ENCODE results near the gene ZNF593OS.

The ZNF593OS gene

DNA sequence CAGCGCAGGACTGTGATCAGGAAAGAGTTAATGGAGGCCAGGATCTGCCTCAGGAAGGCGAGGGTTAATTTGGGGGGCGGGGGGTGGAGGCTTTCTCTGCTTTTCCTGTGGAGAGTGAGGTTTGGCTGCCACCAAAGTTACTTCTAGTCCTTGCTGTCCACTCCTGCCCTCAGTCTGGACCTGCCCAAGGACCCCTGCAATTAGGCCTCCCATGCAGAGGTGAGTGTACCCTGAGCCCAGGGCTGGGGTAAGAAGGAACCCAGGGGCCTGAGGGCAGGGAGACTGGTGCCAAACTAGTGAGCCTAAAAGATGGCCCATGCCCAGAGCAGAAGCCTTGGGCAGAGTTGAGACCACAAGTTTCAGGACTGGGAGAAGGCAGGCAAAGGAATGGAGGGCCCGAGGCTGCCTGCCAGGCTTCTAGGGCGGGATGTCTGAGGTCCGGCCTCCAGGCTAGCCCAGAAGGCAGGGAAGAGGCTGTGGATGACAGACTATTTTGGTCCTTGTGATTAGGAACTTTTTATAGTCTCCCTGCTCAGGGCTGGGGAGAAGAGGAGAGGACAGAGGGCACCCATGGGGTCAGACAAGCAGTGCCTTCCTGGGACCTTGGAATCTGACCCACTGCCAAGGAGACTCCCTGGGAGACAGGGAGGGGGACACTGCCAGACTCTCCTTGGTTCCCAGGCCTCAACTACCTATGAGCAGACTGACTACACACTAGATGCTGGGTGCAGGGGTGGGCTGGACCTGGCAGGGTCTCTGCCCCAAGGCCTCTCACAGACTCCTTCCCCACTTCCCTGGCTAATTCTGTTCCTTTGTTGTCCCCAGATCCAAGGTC lies 12.5 kb downstream of the ZNF593OS start, which contains the start of gene FAM110D:
TSS of gene FAM110D (plus strand) at position 172 of the 835 bp plus-strand sequence. CDS start 2,213 bp downstream, outside the sequence.
- no peak for DNase-seq

DNA sequence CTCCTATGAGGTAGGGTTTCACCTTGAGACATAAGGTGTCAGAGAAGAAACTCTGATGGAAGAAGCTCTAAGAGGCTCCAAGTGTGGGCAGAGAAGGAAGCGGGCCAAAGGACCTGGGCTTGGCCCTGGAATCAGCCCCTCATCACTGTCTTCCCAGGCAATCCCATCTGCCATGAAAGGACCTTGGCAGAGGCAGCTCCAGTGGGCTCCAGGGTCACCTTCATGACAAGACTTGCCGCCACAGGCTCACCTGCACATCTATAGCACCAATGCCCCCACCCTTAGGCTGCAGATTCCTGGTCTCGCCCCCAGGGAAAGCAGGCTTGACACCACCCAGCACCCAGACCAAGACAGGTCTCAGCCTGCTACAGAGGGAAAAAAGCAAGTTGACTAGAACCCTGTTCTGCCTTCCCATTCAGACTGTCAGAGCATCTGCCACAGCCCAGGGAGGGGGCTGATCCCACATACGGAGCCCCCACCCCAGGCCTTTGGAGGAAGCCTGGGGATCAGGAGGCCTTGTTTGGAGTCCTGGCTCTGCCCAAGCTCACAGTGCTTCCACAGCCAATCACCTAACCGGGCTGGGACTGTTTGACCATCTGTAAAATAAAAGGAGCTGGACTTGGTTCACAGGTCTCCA lies 13.2 kb downstream of the ZNF593OS start:
- no peak for DNase-seq

DNA sequence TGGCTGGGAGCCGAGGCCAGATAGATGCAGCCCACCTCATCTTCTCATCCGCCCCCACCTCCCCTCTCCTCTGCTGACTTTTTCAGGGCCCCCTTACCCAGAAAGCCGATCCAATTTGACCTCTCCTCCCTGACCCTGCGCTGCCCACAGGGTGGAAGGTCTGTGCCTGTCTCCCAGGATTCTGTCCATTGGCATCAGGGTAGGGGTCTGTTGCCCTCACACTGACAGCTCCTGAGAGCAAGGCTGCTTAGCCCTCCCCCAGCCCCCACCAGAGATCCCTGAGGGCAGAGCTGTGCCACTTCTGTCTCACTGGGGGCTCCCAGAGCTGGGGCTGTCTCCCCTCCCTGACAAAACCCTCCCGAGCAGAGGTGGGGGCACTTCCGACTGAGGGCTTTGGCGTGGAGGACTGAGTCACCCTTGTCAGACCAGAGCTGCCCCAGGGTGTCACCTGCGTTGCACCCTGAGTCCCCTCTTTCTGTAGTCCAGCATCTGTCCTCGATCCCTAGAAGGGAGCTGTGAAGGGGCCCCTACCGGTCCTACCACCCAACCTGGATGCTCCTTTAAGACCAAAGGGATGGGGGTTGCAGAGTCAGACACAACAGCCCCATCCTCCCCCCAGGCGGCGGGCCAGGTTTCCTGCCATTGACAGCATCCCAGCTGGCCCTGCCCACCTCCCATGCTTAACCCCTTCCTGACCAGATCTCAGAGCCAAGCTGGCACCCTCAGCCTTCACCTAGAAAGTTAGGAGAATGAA lies 15.2 kb downstream of the ZNF593OS start:
- no peak for DNase-seq

DNA sequence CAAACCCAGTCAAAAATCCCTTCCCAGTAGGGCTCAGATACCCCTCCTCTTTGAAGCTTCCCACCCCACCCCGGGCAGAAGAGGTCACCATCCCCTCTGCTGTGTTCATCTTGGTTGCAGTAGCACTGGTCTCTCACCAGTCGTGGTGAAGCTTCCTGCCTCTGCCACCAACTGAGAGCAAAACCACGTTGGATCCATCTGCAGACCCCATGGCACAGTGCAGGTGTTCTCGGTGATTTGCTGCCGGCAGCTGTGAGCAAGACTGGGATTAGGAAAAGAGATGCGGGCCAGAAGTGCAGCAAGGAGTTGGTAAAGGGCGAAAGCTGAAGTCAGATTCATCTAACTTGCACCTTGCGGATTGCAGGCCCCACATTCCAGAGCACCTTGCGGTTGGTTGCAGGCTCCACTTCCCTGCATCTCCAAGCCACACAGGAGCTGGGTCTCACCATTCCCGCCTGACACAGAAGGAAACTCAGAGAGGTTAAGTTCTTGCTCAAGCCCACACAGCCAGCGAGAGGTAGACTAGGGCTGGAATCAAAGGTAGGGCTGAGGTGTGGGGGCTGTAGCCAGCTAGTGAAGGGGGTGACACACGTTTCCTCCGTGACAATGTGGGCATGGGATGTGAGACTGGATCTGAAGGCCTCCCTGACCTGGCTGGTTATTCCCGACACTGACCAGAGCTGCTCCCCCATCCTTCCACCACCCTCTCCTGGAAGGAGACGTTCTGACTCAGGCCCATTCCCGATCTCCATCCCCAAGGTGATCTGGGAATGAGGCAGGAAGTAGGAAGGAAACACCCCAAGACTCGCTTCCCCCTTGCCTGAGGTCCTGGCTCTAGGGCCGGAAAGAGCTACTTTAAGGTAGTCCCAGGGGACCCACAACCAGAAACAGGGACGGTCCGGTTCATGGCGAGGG lies 16.0 kb downstream of the ZNF593OS start:
- no peak for DNase-seq

DNA sequence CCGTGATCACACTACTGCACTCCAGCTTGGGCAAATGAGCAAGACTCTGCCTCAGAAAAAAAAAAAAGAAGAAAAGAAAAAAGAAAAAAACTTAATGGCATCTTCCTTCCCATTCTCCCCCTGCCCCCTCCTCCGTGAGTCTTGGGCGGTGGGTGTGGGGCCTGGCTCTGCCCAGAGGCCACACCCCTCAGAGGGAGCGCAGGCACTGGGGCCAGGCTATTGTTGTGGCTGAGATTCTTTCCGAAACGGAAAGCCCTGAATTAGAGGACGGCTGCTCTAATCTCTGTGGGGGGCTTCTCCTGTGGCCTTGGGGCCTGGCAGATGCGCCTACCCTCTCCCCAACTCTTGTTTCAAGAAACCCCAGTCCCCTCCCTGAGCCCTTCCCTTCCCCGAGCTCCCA lies 16.9 kb downstream of the ZNF593OS start:
- no peak for DNase-seq

DNA sequence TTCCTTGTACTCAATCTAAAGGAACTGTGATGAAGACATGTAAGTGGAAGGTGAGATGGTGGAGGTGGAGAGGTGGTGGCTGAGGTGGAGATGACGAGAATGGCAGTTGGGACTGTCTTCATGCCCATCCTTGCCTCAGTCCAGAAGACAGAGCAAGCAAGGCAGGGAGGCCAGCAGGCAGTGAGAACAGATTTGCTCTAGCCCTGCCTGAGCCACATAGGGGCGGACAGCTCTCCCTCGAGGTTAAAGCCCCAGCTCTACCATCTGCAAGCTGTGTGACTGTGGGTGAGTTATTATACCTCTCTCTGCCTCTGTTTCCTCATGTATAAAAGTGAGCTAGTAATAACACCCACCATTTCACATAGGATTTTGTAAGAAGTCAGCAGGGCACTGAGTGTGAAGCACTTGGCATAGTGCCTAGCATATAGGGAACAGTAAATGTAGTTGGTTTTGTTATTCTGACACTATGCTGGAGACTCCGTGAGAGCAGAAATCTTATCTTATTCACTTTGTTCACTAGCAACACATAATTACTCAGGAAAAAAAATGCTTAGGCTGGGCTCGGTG lies 17.6 kb downstream of the ZNF593OS start:
- DNase-seq, result no peak

DNA sequence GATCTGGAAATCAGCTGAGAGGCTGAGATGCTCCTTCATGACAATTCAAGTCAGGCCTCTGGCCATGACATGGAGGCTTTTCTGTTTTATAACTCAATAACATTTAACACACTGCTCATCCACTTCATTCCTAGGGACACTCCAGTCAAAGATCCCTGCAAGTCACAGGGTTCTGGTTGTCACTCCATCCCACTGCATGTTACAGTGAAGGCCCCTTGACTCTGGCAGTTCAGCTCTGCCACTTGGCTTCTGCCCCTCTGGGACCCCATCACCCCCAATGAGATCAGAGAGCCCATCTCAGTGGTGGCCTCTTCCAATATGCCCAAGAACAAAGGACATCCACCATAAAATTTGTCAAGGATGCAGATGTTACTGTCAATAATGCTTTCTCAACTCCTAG lies 22.7 kb downstream of the ZNF593OS start:
- DNase-seq, result no peak

DNA sequence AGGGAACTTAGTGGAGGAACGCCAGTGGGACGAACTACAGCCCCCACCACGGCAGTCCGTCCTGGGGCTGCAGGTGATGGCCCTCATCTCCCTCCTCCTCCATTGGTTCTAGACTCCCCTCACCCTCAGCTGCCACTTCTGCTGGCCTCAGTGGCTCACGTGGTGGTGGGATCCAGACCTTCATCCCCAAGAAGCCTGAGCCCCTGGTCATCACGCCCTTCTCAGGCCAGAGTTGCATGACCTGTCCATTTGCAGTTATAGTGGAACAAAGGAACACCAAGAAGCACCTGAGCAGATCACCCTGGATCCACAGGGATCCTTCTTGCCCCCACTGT lies 25.7 kb downstream of the ZNF593OS start:
- DNase-seq, result no peak

DNA sequence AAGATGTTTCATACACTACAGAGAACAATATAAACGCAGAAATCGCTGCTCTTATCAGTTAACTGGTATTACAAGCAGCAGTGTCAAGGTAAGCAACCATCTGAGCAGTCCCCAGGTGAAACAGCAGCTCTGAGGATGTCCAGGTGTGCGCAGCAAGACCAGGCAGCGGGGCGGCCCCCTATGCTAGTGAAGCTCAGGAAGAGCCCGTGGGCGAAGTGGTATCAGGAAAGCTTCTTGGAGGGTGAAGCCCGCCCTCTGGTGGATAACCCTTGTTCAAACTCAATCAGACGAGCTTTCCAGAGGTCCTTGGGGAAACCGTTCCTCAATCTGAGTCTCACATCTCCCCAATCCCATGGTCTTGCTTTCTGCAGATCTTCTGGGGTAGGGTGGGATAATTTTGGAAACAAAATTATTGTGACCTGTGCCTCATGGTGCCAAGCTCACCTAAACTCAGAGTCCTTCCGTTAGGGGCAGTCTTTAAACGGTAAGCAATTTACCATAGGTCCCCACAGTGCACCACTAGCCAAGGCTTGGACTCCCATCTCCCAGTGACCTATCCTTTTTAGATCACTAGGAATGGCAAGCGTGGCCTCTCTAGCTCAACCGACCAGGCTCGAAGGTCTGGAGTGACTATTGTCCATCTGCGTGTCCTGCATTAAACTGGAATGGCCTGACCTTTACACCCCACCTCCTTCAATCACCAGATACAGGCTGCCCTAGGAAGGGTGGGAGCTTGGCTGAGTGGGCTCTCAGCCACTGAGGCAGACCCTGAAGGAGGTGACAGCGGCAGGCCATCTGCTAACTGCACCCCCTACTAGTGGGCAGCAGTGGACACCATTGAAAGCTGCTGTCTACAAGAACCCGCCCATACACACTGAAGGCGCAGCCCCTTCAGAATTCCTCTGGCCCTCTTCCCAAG lies 26.3 kb downstream of the ZNF593OS start:
- peak; percentile 68 to 71 for DNase-seq

DNA sequence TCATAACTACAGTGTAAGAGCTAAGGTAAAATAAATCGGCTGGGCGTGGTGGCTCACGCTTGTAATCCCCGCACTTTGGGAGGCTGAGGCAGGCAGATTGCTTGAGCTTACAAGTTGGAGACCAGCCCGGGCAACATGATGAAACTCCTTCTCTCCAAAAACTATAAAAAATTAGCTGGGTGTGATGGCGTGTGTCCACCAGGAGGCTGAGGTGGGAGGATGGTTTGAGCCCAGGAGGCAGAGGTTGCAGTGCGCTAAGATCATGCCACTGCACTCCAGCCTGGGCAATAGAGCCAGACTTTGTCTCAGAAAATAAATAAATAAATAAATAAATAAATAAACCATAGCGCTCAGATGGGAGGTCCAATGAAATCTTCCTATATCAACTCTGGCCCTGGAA lies 29.5 kb downstream of the ZNF593OS start:
- no peak for DNase-seq

DNA sequence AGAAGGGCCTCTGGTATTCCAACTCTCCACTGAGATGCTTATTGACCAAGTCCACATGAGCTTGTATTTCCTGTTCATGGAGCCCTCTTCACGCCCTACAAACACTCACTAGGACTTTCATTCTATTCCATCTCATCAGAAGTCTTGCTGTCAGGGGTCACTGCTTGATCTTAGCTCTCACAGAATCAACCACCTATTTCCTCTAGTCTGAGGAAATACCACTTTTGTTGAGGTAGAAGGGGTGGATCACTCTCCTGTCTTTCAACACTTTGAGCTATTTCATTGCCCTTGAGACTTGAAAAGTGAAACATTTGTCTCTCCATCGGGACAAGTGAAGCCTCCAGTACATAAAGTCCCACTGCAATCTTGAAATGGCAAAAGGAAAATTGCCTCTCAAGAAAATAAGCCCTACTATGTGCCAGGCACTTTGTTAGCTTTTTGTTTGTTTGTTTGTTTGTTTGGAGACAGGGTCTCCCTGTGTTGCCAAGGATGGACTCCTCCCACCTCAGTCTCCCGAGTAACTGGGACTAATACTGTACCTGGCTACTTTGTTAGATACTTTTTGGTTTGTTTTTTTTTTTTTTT lies 32.6 kb downstream of the ZNF593OS start:
- DNase-seq, result no peak

DNA sequence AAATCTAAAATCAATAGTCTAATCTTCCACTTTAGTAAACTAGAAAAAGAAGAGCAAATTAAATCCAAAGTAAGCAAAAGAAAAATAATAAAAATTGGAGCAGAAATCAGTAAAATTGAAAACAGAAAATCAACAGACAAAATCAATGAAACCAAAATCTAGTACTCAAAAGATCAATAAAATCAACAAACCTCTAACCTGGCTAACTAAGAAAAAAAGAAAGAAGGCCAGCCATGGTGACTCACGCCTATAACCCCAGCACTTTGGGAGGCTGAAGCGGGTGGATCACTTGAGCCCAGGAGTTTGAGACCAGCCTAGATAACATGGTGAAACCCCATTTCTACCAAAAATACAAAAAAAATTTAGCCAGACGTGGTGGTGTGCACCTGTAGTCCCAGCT lies 37.2 kb downstream of the ZNF593OS start:
- no peak for DNase-seq

DNA sequence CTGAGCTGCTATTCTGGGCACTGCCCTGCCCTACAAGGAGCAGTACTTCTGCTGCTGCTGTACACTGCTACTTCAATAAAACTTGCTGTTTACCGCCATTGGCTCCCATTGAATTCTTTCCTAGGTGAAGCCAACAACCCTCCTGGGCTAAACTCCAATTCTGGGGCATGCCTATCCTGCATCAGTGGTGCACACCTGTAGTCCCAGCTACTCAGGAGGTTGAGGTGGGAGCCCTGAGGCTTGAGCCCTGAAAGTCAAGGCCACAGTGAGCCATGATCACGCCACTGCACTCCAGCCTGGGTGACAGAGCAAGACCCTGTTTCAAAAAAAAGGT lies 38.8 kb downstream of the ZNF593OS start:
- no peak for DNase-seq

DNA sequence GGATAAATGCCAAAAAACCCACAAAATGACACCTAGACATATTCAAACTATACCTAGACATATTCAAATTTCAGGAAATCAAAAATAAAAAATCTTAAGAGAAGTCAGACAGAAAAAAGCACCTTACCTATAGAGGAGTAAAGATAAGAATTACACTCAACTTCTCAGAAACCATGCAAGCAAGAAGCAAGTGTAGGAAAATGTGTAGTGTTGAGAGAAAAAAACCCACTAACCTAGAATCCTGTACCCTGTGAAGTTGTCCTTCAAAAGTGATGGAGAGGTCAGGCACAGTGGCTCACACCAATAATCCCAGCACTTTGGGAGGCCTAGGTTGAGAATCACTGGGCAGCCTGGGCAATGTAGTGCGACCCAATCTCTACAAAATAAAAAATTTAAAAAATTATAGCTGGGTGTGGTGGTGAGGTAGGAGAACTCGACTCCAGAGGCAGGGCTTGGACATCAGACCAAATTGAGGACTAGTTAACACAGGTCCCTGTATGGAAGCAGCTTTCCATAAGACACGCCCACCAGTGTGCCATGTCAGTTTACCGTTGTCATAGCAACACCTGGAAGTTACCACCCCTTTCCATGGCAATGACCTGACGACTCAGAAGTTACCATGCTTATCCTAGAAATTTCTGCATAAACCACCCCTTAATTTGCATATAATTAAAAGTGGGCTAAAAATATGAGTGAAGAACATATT lies 39.4 kb downstream of the ZNF593OS start:
- no peak for DNase-seq

DNA sequence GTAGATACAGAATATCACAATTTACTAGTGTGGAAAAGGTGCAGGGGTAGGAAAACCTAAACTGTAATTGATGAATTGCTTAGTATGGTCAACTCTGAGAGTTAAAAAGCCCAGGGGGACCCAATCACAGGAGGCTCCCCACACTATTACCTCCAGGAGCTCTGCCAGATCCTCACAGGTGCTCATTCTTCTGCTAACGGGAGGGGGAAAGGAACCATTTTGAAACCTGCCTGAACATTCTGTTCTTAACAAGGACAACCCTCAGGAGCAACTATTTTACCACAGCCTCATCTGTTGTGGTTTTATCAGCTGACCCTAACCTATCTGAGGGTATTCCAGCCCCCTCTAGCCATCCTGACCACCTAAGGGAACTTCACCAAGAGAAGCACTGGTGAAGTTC lies 40.9 kb downstream of the ZNF593OS start:
- no peak for DNase-seq

DNA sequence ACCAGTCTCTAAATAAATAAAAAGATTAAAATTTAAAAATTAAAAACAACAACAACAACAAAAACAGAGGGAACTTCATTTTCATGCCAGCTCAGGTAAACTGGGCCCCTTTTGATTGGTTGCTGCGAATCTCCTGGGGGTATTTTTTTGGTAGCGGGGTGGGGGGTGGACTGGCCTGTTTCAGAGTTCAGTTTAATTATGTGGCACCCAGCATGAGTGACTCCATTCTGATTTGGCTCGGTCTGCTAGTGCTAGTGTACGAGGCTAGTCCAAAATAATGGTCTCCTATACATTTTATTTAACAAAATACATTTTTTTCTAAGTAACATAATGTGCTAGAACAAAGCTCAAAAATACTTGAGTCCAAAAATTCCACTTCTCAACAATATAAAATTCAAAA lies 41.9 kb downstream of the ZNF593OS start:
- no peak for DNase-seq

DNA sequence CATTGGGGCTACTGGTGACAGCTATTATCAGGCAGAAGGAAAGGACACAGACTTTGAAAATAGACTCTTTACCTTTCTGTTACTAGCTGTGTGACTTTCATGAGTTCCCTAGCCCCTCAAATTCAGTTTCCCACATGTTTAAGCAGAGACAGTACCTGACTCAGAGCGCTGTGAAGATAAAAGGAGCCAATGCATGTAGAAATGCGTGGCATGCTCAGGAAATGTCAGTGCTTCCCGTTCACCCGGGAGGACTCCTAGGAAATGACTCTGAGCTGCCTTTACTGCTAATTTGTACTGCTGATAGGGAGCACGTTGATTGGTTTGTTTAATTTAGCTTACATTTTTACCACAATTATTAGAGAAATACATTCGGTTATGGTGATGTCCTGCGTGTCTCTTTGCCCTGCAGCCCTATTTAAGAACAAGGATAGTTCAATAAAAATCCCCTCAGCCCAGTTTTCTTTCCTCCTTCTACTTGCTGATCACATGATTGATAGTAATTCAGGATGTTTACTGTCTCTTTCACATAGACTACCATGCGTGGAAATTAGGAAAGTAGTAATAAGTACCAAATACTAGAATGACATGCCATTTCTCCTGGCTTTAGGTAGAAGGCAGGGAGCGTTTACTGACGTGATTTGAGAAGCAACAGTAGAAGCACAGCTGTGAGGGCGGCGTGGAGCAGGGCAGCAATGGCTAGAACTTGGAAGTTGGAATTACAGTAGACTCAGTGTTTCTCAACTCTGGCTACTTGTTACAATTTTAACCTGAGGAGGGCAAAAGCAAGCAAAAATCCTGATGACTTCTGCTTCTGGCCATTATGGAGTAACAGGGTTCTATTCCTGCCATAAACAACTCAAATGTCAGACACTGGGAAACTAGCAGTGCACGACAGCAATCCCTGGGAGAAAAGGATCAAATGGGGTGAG lies 44.1 kb downstream of the ZNF593OS start:
- DNase-seq, result no peak

DNA sequence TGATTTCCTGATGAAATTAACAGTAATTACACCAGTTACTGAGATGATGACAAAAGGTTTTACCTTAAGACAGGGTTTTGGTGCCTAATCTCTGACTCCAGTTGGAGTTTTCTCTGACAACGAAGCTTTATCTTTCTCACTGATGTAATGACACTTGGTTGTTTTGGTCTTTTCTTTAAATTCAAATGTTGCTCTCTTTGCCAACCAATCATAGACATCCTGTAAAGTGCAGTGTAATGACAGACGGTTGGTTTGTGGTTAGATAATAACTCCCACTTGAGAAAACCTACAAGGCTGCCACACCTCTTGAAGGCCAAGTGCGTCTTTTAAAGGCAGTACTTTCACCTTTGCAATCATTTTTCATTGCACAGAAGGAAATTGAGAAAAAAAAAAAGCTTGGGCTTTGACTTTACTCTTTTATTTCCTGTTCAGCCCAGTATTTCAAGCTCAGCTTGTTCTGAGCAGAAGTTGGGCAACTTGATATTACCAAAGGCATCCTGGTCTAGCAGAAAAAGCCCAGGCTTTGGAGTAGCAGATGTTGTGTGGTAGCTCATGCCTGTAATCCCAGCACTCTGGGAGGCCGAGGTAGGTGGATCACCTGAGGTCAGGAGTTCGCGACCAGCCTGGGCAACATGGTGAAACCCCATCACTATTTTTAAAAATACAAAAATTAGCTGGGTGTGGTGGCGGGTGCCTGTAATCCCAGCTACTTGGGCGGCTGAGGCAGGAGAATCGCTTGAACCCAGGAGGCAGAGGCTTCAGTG lies 45.1 kb downstream of the ZNF593OS start:
- peak; percentile 30 to 35 for DNase-seq
